H9 (cell line): Measurements from ENCODE around the gene ZNF724. TPM values are rescaled to one million over a fixed set of nuclear protein-coding genes. Genes with fewer than 3 reads are reported as not detected.

ENCODE experiments used
- DNase-seq: peaks from one replicate; pipeline ENCODE4 v3.0.0-alpha.2; 2017
- H2AFZ ChIP-seq: one replicate; pipeline ENCODE4 v1.6.1; 2013; ENCODE audit warnings: mild to moderate bottlenecking, low read length, control low read depth, moderate library complexity
- H2AK5ac ChIP-seq: 2 replicates; pipeline ENCODE4 v1.6.1; 2013; ENCODE audit warnings: low read length, control low read depth, mixed read lengths; ENCODE audit not compliant: insufficient read length
- H2BK120ac ChIP-seq: one replicate; pipeline ENCODE4 v1.6.1; 2013; ENCODE audit warnings: low read depth, mild to moderate bottlenecking, low read length, control low read depth, inconsistent platforms; ENCODE audit not compliant: poor library complexity, severe bottlenecking
- H2BK12ac ChIP-seq: 2 replicates; pipeline ENCODE4 v1.6.1; 2013; ENCODE audit warnings: low read length, control low read depth, mixed read lengths, low read depth; ENCODE audit not compliant: insufficient read length
- H2BK15ac ChIP-seq: 2 replicates; pipeline ENCODE4 v1.6.1; 2013; ENCODE audit warnings: low read depth, low read length, control low read depth
- H2BK20ac ChIP-seq: one replicate; pipeline ENCODE4 v1.6.1; 2013; ENCODE audit warnings: low read depth, mild to moderate bottlenecking, low read length, control low read depth, inconsistent platforms; ENCODE audit not compliant: poor library complexity, severe bottlenecking
- H2BK5ac ChIP-seq: 2 replicates; pipeline ENCODE4 v1.6.1; 2013; ENCODE audit warnings: low read length, control low read depth, mixed read lengths; ENCODE audit not compliant: insufficient read length
- H3K14ac ChIP-seq: 2 replicates; pipeline ENCODE4 v1.6.1; 2013; ENCODE audit warnings: low read length, control low read depth; ENCODE audit not compliant: insufficient read depth
- H3K18ac ChIP-seq: 2 replicates; pipeline ENCODE4 v1.6.1; 2013; ENCODE audit warnings: low read depth, mild to moderate bottlenecking, mixed read lengths, low read length, control low read depth; ENCODE audit not compliant: insufficient read length
- H3K23ac ChIP-seq: 2 replicates; pipeline ENCODE4 v1.6.1; 2013; ENCODE audit warnings: low read length, control low read depth, mixed read lengths, low read depth; ENCODE audit not compliant: insufficient read length
- H3K23me2 ChIP-seq: 2 replicates; pipeline ENCODE4 v1.6.1; 2013; ENCODE audit warnings: low read depth, mild to moderate bottlenecking, mixed read lengths, low read length, control low read depth; ENCODE audit not compliant: insufficient read length, poor library complexity, severe bottlenecking
- H3K27ac ChIP-seq: 2 replicates; pipeline ENCODE4 v1.5.1; 2013; ENCODE audit warnings: low read length, control low read depth, mixed read lengths, low read depth; ENCODE audit not compliant: insufficient read length
- H3K27me3 ChIP-seq: 2 replicates; pipeline ENCODE4 v1.6.1; 2013; ENCODE audit warnings: low read length, control low read depth, inconsistent platforms; ENCODE audit not compliant: insufficient read depth
- H3K4ac ChIP-seq: 2 replicates; pipeline ENCODE4 v1.6.1; 2013; ENCODE audit warnings: low read depth, mild to moderate bottlenecking, control low read depth, inconsistent platforms, low read length, moderate library complexity
- H3K4me1 ChIP-seq: 2 replicates; pipeline ENCODE4 v1.6.1; 2013; ENCODE audit warnings: low read length, control low read depth, inconsistent platforms; ENCODE audit not compliant: insufficient read depth
- H3K4me2 ChIP-seq: 2 replicates; pipeline ENCODE4 v1.6.1; 2013; ENCODE audit warnings: low read length, control low read depth, mixed read lengths; ENCODE audit not compliant: insufficient read length, insufficient read depth
- H3K56ac ChIP-seq: 2 replicates; pipeline ENCODE4 v1.6.1; 2013; ENCODE audit warnings: low read depth, mild to moderate bottlenecking, mixed read lengths, low read length, control low read depth; ENCODE audit not compliant: insufficient read length
- H3K79me1 ChIP-seq: 2 replicates; pipeline ENCODE4 v1.6.1; 2013; ENCODE audit warnings: low read depth, mild to moderate bottlenecking, moderate library complexity, low read length, control low read depth, inconsistent platforms; ENCODE audit not compliant: insufficient read depth, poor library complexity, severe bottlenecking
- H3K79me2 ChIP-seq: 2 replicates; pipeline ENCODE4 v1.6.1; 2013; ENCODE audit warnings: low read length, control low read depth, inconsistent platforms; ENCODE audit not compliant: insufficient read depth
- H3K9ac ChIP-seq: 2 replicates; pipeline ENCODE4 v1.6.1; 2013; ENCODE audit warnings: low read length, control low read depth, mixed read lengths; ENCODE audit not compliant: insufficient read length; ENCODE audit errors: extremely low read depth
- H3K9me3 ChIP-seq: one replicate; pipeline ENCODE4 v1.6.1; 2013; ENCODE audit warnings: low read depth, low read length, inconsistent platforms; ENCODE audit not compliant: control insufficient read depth
- H3T11ph ChIP-seq: one replicate; pipeline ENCODE4 v1.6.1; 2013; ENCODE audit warnings: mild to moderate bottlenecking, low read length, control low read depth, inconsistent platforms
- H4K20me1 ChIP-seq: one replicate; pipeline ENCODE4 v1.6.1; 2013; ENCODE audit not compliant: control insufficient read depth, insufficient read length, insufficient read depth
- H4K5ac ChIP-seq: 2 replicates; pipeline ENCODE4 v1.6.1; 2013; ENCODE audit warnings: low read depth, mild to moderate bottlenecking, mixed read lengths, low read length, control low read depth; ENCODE audit not compliant: insufficient read length
- H4K8ac ChIP-seq: replicated peaks from 2 replicates; pipeline ENCODE4 v1.6.1; 2013; ENCODE audit warnings: low read length, control low read depth, mixed read lengths, low read depth; ENCODE audit not compliant: insufficient read length
- H4K91ac ChIP-seq: 2 replicates; pipeline ENCODE4 v1.6.1; 2013; ENCODE audit warnings: low read depth, mild to moderate bottlenecking, moderate library complexity, mixed read lengths, low read length, control low read depth; ENCODE audit not compliant: insufficient read length
- H3K27ac Mint-ChIP-seq, 3 experiments: 2 replicates in 2 of 3; 3 replicates in 1 of 3; pipeline ENCODE4 v1.8.0; 2020 to 2021; ENCODE audit warnings: mixed read lengths in 3 of 3, mild to moderate bottlenecking in 1 of 3, moderate library complexity in 1 of 3
- H3K27me3 Mint-ChIP-seq: 2 replicates; pipeline ENCODE4 v1.8.0; 2021; ENCODE audit warnings: low read depth, mild to moderate bottlenecking, moderate library complexity, mixed read lengths
- H3K36me3 Mint-ChIP-seq, 3 experiments: 2 replicates in 2 of 3; 3 replicates in 1 of 3; pipeline ENCODE4 v1.8.0; 2020 to 2021; ENCODE audit warnings: low read depth in 3 of 3, mixed read lengths in 3 of 3; ENCODE audit not compliant: insufficient read depth in 1 of 3
- H3K4me1 Mint-ChIP-seq, 2 experiments: 2 replicates each; pipeline ENCODE4 v1.8.0; 2020; ENCODE audit warnings: mixed read lengths in 2 of 2
- H3K4me3 Mint-ChIP-seq, 2 experiments: 2 replicates in 1 of 2; 3 replicates in 1 of 2; pipeline ENCODE4 v1.8.0; 2020 to 2021; ENCODE audit warnings: mild to moderate bottlenecking in 2 of 2, mixed read lengths in 2 of 2, moderate library complexity in 1 of 2
- H3K9me3 Mint-ChIP-seq, 2 experiments: 2 replicates in 1 of 2; 3 replicates in 1 of 2; pipeline ENCODE4 v1.8.0; 2020; ENCODE audit warnings: mild to moderate bottlenecking in 2 of 2, mixed read lengths in 2 of 2, moderate library complexity in 1 of 2
- CTCF ChIP-seq: fragments of 200-600 bp; sonication (generic); conservative IDR thresholded peaks from 3 replicates; pipeline ENCODE4 v1.8.0; 2021; ENCODE audit warnings: antibody characterized with exemption, mild to moderate bottlenecking
- WGBS: extraction: QIAGEN DNeasy Blood & Tissue Kit; methylation state at CpG from one replicate; pipeline ENCODE4 v1.1.7; 2013; ENCODE audit warnings: missing lambda C conversion rate, low lambda C conversion rate, mixed read lengths; ENCODE audit not compliant: insufficient read length; ENCODE audit errors: extremely low coverage; 5-methylcytosine and 5-hydroxymethylcytosine counted together
- total RNA-seq: library from RNA; stranded (reverse); gene quantifications from 2 replicates; pipeline ENCODE4 v1.2.1, GENCODE V29; 2021

The ZNF724 gene
- total RNA-seq, 1 experiment from 2014 or later = 56.7 TPM

GRCh38 chr19:23287620-23288019 is 37.4 kb upstream of the ZNF724 start:
- TF ChIP-seq CTCF = no peak; the same call in 2 of the 3 replicates
- Mint-ChIP-seq H3K4me1 (no peaks in the 10 kb centered on the region), H3K36me3 (peaks cover 13 to 27% (median 24%) of the 10 kb centered on the region in 3 experiments), H3K9me3 (peaks cover 66 to 75% of the 10 kb centered on the region in 2 experiments), H3K27me3 (peaks cover 2% of the 10 kb centered on the region; the same call in 1 of the 2 replicates), H3K4me3 (no peak overlapping the region), H3K27ac (no peak overlapping the region)
- Histone ChIP-seq H4K8ac (no peak overlapping the region), H3K4me1 (no peaks in the 10 kb centered on the region), H2BK12ac (no peak overlapping the region), H3K27me3 (no peaks in the 10 kb centered on the region), H2AFZ (no peak overlapping the region), H3K27ac (no peak overlapping the region), H3K9me3 (no peaks in the 10 kb centered on the region), H3K4me2 (no peak overlapping the region), H3K56ac (no peak overlapping the region), H3K4ac (no peak overlapping the region), H4K5ac (no peak overlapping the region), H4K20me1 (no peaks in the 10 kb centered on the region), H3K18ac (no peak overlapping the region), H2BK5ac (no peak overlapping the region), H3K23me2 (no peaks in the 10 kb centered on the region), H3K79me1 (no peaks in the 10 kb centered on the region), H2BK120ac (no peak overlapping the region), H4K91ac (no peak overlapping the region), H2AK5ac (no peak overlapping the region), H3K23ac (no peak overlapping the region), H2BK15ac (no peak overlapping the region), H2BK20ac (no peak overlapping the region), H3T11ph (no peak overlapping the region), H3K14ac (no peak overlapping the region), H3K79me2 (no peaks in the 10 kb centered on the region), H3K9ac (no peak overlapping the region)
- WGBS = no CpG with 5 or more reads among the region's 3 CpGs
- no peak for DNase-seq
